Fibroblast of peridontal ligament (primary cell): ENCODE data around the gene POLL.
"Not testable (repeated sequence)": the region's sequence is repeated elsewhere in the genome, so short reads cannot be mapped to it uniquely, and the experiment has no call there.

Source experiments
- DNase-seq: peaks from one replicate; pipeline ENCODE4 v3.0.0-alpha.2; 2010; ENCODE audit errors: extremely low read depth

Gene POLL

DNA sequence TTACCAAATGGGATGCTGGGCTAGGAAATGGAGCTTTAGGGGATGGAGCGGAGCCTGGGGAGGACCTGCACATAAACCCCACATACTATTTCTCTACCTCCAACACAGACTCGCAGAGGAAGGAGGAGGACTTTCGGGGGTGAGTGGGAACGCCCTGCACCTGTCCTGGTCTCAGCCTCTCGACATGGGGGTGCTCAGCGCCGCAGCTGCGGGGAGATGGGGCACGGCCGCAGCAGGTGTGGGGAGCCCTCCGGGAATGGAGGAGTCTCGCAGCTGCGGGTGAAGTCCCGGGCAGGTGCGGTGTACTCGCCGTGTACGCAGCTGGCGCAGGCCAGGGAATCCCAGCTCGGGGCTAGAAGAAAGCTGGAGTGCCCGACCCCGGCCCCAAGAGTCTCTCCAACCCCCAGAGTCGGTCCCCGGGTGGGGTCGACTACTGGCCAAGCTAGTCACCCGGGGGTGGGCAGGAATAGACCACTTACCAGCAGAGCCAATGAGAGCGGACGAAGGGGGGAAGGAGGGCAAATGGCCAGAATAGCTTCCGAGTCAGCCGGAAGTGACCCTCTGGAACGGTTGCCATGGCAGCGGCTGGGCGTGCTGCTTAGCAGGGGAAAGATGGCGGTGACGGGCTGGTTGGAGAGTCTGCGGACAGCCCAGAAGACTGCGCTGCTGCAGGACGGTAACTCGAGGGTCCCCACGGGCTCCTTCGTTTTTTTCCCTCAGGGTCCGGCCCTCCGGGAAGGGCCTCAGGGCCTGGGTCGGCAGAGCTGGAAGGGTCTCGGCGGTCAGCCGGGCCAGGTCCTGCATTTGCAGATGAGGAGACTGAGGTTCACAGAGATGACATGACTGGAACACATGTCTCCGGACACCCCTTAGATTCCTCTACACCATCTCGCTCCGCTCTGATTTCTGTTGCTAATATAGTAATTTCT, at the start of gene POLL, which contains the start of gene DPCD:
TSS of gene POLL (minus strand) at position 533 of the 929 bp plus-strand sequence. CDS start 897 bp downstream, outside the sequence.
TSS of gene DPCD (plus strand) at position 597 of the 929 bp plus-strand sequence. CDS start at position 613, 16 bp downstream.
- peak; percentile 94 for DNase-seq

DNA sequence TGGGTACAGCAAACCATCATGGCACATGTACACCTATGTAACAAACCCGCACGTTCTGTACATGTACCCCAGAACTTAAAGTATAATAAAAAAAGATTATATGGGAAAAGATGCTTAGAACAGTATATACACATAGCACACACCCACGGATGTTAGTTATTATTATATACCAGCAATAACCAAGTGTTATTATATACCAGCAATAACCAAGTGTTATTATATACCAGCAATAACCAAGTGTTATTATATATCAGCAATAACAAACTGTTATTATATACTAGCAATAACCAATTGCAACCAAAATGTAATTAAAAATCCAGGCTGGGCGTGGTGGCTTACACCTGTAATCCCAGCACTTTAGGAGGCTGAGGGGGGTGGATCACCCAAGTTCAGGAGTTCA, 45.5 kb upstream of the POLL start:
- DNase-seq: not testable (repeated sequence)

DNA sequence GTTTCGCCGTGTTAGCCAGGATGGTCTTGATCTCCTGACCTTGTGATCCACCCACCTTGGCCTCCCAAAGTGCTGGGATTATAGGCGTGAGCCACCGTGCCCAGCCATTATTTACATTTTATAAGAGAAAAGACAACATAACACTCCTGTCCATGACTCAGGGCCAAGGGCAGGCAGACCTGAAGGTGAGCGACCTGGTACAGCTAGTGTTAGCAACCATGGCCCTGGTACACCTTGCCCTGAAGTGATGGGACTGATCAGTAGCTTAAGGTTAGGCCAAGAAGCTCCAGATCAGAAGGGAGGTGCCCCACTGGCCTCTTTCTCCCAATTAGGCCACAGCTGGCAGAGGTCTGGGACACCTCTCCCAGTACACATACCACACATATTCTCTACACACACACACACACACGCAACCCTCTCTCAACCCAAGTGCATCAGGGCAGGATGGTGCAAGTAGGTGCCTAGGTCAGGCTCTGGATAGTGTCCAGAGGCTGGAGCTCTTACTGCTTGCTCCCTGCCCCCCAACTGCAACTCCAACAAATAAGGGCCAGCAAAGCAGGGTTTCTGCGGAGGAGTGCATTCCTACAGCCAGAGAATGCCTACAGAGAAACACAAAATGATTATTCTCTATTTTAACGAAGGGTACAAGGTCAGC, 43.9 kb upstream of the POLL start:
- no peak for DNase-seq

DNA sequence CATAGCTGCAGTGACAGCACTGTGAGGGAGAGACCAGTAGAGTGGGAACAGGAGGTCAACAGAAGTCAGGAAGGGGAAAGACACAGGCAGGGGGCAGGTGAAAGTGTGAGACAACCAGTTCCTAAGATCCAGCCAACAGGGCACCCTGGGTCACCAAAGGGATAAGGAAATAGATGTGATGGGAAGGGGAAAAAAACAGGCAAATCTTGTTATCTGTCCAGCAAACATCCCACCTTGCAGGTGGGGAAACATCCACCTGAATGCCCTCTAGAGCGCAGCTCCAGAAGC, 42.5 kb upstream of the POLL start:
- DNase-seq: no peak

DNA sequence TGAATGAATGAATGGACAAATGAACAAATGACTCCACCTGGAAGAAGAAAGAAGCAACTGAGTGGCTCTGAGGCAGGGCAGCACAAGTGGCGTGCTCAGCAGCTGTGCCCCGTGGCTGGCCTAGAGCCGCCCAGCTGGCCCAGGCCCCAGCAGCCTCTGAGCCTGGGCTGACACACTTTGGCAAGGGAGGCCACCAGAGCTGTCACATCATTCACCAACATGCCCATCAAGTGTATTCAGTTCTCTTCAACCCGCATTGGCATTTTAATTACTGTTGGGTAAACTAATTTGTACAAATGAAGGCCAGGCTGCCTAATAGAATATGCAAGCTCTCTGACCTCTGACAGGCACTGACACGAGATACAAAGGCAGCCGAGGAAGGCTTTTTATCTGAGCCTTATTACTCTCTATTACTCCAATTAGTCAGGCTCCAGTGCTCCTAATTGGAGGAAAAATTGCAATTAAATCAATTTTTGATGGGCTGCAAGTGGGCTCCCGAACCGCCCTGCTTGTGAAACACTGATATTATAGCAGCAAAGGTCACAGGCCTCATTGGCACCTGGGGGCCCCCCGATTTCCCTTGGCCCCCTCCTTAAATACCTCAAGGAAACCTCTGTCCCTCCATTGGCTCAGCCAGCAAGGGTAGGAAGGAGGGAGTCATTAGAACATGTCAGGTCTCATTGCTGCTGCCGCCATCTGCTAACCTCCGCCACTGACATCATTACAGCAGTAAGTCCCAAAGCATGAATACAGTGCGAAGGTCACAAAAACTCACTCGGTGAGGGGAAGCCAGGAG, 42.0 kb upstream of the POLL start:
- no peak for DNase-seq

DNA sequence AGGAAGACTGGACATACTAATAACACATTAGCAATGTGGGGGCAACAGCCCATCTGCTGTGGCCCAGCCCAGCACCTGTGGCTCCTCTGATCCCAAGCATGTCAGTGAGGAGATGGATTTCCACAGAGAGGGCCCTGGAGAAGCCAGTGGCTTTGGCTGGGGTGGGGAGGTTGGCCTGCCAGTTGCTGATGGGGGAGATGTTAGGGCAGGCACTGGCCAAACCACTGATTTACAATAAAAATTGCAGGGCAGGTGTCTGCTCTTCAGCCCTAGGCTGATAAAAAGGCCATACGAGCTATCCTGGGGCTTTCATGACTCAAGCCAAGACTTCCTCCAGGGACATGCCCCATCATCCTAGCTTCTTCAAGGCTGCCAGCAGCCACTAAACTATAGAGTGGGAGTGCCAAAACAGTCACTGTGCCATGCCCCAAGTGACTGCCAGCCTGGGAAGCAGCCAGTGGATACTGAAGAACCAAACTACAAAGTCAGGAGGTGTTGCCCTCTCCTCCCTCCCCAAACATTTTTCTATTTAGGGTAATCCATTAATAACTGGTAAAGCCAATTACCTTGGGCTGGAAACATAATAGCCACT, 37.9 kb upstream of the POLL start:
- no peak for DNase-seq

DNA sequence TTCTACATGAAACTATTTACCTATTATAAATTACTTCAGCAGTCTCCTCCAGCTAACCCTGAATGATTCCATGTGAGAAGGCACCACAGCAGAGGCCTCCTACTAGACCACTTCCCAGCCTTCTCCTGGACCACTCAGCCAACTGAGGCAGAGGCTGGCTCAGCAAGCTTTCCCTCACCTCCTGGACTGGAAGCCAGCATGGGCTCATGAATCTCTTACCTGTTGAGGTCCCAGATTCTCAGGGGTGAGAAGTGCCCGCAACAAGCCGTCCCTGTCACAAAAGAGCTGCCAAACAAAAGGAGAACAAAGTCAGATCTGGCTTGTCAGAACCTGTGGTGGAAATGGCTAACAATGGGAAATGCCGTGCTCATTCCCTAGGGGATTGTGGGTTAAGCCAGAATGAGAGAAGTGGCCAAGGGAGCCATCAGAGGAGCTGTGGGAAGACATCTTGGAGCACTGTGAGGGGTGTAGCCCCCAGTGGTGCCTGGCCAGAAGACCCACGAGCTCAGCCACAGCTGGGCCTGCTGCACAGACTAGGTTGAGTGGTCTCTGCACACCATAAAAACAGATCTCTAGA, 36.6 kb upstream of the POLL start:
- DNase-seq: peak; percentile 16

DNA sequence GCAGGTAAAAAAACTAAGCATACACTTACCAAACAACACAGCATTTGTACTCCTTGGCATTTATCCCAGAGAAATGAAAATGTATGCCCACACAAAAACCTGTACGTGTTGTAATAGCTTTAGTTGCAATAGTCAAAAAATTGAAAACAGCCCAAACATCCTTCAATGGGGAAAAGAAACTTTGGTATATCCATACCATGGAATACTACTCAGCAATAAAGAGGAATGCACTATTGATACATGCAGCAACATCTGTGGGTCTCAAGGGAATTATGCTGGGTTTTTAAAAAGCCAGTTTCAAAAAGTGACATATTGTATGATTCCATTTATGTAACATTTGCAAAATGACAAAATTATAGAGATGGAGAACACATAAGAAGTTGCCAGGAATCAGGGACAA, 35.5 kb upstream of the POLL start:
- DNase-seq: no peak

DNA sequence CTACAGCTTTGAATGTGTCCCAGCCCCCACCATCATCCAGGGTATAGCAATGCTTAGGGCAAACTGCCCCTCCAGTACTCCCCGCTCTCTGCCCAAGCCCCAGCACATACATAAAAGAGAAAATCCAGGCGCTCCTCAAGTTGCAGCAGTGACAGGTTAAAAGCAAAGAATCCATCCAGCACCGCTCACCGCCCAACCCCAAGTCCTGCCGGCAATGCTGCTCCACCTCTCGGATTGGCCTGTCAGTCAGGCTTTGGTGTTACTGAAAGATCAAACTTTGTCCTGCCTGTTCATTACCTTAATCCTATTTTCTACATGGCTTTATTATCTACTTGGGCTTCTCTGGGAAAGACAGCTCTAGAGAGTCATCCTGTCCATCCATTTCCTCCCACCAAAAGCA, 31.9 kb upstream of the POLL start:
- DNase-seq: no peak

DNA sequence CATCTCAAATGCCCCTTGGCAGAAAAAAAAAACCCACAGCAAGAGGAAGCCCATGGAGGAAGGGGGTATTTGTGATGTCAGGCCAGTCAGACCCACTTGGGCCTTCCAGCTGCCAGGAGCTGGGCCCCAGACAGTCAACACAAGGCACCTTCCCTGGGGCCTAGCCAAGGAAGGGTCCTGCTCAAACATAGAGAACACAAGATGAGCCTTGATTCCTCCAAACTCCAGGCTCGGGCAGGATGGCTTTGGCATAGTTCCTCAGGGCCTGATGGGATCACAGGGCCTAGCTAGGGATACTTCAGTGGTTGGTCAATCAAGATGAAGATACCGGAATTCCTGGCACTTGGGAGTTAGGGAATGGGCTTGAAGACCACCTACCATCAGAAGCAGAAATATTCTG, 30.8 kb upstream of the POLL start:
- DNase-seq: no peak

DNA sequence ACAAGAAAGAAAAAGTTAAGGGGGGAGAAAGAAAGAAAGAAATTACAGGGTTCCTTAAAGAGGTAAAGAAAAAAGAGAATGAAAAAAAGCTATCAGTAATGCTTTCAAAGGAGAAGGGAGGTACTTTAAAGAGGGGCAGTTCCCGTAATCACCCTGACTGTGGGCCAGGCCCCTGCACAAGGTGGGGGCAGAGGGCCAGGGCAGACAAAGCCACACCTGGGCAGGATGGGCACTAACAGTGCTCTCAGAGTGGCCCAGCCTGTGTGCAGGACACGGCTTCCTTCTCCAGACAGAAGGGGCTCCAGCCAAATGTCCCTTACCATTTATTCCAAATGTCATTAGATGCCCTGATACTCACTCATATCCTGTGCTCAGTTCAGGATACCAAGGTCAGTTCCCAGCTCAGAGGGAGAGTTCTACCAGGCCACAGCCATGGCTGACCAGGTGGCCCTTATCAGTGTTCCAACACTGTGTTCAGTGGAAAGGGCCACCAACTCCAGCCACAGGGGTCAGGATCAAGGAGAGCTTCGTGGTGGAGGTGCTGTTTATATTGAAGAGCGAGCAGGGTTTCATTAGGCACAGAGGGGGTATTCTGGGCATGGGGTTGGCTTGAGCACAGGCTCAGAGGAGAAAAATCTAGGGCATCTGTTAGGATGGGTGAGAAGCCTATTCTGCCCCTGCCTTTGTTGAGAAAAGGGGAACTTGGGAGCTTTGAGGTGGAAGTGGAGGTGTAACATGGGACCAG, 29.9 kb upstream of the POLL start:
- no peak for DNase-seq

DNA sequence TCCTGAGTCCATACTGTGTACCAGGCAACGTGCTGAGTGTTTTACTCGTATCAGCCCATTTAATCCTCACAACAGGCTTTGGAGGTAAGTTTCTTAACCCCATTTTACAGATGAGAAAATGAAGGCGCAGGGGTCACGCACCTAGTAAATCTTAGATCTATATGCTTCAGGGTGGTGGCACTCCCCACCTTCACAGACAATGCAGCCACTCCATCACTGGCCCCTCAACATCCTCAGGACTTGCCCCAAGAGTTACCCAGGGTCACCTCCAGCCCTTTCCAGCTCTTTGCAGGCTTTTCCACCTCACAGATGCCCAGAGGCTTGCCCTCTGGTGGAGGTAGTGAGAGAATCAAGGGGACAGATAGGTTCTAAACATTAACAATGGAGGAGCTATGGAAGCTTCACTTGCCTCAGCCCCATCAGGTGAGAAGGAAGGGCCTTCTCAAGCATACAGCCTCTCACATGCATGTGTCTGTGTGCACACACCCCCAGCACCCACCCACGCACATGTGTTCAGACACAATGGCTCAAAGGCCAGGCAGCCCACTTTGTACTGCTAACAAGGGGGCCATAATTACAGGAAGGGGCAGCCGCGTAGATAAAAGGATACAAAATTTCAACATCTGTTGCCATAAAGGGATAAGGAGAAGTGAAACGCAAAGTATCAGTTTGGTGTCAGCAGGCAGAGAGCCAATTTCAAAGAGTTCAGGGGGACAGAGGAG, 29.2 kb upstream of the POLL start:
- no peak for DNase-seq

DNA sequence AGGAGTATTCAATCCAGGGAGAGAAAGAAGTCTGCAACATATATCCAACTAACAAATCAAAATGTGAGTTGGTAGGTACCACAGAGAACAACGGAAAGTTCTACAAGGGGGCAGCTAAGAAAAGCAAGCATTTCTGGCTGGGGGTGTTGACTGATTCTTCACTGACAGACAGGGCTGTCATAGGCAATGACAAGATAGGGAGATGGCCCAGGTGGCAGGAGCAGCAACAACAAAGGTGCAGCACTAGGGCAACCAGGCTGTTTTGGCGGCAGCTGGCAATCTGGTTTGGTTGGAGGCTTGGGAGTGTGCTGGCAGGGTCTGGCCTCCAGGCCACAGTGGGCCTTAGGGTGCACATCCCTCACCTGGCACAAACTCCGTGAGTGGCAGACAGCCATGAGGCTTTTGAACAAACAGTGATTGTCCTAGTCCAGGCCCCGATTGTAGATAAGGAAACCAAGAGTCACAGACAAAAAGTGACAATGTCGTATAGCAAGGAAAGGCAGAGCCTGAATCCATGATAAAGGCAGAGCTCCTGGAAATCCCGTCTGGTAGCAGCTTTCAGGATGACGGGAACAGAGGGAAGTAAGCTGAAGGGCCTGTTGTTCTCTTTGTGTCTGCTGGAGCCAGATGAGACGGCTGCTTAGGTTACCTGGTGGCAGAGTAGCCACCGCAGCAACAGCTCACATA, 28.5 kb upstream of the POLL start:
- DNase-seq: no peak

DNA sequence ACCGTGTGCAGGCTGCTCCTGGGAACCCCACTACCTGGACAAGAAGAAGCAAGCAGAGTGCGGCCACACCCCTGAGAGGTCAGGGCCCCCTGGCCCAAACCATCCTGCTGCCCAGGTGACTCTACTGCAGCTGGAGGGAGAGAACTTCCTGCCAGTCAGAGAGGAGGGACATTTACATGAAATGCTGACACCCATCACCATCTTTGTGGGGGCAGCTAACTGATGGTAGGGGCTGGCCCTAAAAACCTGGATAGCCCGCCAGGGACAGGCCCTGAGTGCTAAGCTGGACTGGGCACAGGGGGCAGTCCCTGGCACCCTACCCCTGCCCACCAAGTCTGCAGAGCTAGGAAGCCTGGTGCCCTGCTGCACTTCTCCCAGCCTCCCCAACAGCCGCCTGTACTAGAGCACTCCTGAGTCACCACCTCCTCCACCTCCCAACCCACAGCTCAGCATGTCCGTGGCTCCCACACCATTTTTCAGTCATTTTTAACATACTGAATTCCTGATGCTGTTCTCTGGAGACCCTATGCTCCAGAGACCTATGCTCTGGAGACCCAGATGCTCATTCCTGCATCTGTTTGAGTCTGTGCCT, 27.6 kb upstream of the POLL start:
- DNase-seq: no peak

DNA sequence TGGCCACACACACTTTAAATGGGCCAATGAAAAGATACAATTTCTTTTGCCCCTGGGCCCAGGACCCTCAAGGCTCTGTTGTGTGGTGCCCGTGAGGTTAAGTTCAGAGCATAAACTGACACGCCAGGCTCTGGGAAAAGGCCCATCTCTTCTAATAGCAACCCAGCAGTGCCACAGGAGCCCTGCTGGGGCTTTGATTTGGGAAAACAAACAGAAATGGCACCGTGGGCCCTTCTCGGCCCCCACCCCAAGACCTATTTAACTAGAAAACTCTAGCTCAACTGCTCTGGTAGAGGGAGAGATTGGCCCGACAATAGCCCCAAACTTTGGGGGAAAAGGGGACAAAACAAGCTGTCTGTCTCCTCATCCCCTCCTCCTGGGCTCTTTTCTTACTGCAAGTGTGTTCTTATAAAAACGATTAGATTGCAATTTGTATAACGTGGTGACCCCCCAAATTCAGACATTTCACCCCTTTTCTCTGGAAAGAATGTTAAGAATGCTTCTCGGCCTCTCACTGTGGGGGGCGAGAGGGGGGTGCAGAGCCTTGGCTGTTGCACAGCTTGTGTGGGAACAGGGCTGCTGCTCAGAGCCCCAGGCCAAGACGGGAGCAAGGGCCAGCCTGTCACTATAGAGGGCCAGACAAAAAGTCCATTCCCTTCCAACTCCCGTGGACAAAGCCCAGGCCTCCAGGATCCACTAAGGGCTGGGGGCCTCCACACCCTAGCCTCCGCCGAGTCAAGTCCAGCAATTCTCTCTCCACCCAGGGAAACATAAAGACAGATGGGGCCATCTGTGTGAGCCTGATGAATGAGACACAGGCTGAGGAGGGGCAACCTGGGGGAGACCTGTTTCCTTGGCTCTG, 26.8 kb upstream of the POLL start:
- no peak for DNase-seq

DNA sequence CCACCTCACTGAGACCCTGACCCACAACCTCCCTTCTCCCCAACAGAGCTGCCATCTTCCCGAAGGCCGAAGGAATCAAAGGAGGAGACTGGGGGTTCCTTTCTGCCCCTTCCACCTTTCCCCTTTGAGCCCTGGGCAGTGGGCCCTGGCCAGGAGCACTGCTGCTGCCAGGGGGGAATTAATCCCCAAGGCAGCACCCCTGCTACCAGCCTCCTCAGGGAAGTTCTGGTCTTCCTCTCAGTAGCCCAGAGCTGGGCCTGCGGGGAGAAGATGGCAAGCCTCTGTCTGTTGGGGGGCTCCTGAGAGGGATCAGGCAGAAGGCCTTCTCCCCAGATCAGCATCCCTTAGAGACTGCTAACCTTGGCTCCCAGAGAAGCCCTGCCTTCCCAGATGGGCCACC, 25.6 kb upstream of the POLL start:
- DNase-seq: no peak

DNA sequence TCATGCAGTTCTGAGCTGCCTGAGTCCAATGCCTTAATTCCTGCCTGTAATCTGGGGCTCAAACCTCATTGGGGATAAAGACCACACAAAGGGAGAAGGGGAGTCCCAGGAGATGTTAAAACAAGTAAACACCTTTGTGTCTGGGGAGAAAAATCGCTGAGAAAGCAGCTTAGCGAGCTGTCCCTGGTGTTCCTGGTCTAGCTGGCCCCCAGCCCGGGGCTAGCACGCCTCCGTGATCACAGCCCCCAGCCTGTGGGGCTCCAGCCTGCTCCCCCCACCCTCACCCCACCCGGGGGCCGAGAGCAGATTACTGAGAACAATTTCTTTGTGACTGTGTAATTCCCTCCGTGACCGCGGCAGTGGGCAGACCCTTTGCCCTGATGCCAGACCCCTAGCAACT, 24.8 kb upstream of the POLL start:
- DNase-seq: no peak

DNA sequence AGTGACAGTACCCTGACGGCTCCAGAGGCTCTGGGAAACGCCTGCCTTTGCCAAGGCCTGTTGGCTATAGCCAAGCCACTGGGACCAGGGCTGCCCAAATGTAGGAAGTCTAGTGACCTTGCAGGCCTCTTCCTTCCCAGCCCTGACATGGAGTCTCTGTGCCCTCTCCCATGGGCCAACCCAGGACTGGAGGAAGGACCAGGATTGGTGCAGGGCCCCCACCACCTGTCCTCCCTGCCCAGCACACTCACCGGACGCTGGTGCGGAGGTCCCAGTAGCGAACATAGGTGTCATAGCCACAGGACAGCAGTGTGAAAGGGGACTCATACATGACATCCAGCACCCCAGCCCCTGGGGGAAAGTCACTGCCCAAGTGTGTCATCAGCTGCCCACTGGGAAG, 24.0 kb upstream of the POLL start:
- DNase-seq: no peak
